GM21423 (cell line): Measurements from ENCODE around the gene PRLR.
A peak's percentile ranks its signal among the peaks of the same experiment; 100 is the strongest.
"Not testable (repeated sequence)": the region's sequence is repeated elsewhere in the genome, so short reads cannot be mapped to it uniquely, and the experiment has no call there.

Experiments
- ATAC-seq: cut with Tn5 transposase; IDR thresholded peaks from one replicate; pipeline ENCODE4 v1.9.1; 2021; ENCODE audit warnings: mild to moderate bottlenecking, moderate library complexity; ENCODE audit not compliant: unreplicated experiment

The PRLR gene

GRCh38 chr5:35230038-35230611 lies at the start of gene PRLR:
TSS of gene PRLR (minus strand) at chr5:35230487. CDS start at chr5:35089620, 140,867 bp downstream.
- peak; percentile 28 for ATAC-seq

- ATAC-seq: no peak
Measured at GRCh38 chr5:35274839-35275509, 44.7 kb upstream of the PRLR start.

DNA sequence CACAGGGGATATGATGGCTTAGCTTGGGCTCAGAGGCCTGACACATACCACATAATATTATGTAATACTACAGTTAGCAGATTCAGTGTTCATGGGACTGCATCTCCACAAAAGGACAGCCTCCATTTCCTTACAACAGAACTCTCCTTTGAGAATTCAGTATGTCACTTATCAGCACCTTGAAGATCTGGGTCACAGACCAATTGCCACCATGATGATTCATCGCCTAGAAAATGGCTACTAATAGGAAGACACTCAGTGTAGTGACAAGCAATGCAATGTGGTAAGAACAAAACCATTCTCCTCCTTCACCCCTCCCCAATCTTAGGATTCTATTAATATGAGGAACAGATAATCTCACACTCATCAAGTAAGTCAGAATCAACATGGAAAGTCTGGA lies 38.7 kb upstream of the PRLR start:
- ATAC-seq: no peak

DNA sequence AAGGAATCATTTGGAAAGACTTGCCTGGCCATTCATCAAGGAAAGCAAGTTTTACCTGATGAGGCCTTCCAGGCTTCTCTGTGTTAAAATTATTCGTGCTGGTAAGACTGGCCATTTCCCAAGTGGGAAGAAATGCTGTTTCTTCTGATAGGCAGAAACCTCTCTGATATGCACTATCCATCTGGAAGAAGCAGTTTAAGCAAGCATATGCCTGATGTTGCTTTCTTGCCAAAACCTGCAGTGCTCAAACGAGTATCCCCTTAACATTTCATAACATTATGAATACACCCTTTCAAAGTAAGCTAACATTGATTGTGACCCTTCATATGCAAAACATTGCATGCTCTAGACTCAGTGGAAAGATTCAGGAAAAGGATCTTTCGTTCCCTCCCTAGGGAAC lies 36.0 kb upstream of the PRLR start:
- no peak for ATAC-seq

DNA sequence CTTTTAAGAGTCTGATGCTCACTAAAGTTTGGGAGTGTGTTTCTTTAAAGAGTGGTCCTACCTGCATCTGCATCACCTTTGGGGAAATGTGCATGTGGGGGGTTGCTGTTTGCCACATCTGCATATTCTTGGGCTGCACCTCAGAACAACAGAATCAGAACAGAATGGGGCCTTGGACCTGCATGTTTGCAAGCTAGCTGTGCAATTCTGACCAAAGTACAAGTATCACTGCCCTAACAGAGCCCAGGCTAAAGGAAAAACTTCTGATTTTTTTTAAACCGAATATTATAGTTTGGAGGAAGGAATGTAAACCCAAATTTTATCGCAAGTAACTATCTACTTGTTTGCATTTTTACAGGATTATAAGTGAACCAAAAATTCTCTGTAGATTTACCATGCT lies 34.2 kb upstream of the PRLR start:
- ATAC-seq: no peak

DNA sequence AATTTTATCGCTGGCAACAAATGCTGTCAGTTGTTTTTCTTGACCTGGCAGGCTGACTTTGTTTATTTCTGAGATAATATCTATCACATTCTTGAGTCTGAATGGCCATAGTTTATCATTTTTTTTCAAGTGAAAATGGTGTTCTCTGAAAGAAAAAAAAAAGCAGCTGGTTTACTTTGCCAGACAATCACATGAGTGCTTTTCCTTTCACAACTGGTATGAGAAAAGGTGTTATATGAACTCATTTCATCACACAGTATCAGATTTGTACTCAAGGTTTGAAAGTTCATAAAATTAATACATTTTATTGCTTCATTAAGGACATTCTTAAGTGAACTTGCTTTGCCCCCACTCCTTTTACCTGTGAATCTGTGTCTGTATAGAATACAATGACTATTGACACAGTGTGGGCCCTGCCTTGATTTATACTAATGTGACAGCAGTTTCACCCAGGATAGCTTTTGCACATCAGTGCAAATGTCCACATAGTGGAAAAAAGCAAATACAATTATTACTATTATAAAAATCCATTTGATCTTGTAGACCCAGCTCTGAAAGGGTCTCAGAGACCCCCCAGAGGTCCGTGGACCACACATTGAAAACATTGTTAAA lies 33.1 kb upstream of the PRLR start:
- no peak for ATAC-seq

DNA sequence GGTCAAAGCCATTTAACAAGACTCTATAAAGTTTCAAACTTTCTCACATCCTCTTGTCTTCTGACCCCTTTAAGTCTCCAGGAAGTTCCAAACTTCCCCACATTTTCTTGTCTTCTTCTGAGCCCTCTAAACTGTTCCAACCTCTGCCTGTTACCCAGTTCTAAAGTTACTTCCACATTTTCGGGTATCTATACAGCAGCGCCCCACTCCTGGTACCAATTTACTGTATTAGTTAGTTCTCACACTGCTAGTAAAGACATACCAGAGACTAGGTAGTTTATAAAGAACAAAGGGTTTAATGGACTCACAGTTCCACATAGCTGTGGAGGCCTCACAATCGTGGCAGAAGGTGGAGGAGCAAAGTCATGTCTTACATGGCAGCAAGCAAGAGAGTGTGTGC lies 23.3 kb upstream of the PRLR start:
- ATAC-seq: no peak

DNA sequence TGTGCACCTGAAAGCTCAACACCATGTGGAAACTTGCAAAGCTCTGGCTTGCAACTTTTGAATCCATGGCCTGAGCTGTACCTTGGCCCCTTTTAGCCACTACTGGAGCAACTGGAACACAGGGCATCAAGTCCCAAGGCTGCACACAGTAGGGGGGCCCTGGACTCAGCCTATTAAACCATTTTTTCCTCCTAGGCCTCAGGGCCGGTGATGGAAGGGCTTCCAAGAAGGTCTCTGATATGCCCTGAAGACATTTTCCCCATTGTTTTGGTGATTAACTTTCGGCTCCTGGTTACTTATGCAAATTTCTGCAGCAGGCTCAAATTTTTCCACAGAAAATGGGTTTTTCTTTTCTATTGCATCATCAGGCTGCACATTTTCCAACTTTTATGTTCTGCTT lies 22.7 kb upstream of the PRLR start:
- ATAC-seq: no peak

- ATAC-seq: no peak
Measured at GRCh38 chr5:35248843-35249780, 18.8 kb upstream of the PRLR start.

- ATAC-seq: no peak
Measured at GRCh38 chr5:35247648-35248034, 17.4 kb upstream of the PRLR start.

DNA sequence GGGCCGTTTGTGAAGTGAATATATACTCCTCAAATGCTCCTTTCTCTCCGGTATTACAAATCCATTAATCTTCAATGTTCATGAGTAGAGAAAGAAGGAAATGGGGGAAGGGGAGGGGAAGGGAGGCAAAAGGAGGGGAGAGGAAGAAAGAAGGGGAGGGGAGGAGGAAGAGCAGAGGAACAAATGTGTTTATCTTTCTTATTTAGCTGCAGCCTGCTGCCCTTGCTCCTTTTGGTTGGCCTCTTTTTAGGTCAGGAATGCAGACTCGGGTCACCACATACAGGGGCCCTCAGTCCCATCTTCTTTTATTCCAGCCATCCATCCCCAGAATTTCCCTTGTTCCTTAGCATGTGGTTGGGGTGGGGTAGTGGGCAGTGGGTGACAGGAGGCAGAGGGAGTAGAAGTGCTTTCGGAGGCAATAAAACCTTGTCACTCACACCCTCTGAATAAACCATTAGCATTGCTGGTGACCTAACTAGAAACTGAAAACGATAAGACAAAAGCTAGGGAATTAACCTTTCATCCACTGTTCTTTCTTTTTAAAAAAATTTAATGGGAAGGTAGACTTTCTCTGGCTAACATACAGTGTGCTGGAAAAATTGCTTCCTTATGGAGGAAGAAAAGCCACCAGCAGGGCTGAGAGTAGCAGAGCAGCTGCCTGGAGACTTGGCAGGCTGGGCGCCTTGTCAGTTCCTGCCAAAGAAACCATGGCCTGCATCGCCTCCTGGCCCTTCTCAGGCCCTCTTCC lies 16.8 kb upstream of the PRLR start:
- no peak for ATAC-seq

GRCh38 chr5:35246411-35246810 lies 16.1 kb upstream of the PRLR start:
- ATAC-seq: no peak

DNA sequence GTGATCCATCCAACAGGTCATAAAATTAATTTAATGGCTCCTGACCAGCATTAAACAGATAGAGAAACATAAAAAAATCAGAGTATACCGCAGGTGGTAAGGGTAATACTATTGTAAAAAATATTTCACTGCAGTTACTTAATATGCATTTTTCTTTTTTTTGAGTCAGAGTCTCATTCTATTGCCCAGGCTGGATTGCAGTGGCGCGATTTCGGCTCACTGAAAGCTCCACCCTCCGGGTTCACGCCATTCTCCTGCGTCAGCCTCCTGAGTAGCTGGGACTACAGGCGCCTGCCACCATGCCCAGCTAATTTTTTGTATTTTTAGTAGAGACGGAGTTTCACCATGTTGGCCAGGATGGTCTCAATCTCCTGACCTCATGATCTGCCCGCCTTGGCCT lies 15.1 kb upstream of the PRLR start:
- ATAC-seq: not testable (repeated sequence)

DNA sequence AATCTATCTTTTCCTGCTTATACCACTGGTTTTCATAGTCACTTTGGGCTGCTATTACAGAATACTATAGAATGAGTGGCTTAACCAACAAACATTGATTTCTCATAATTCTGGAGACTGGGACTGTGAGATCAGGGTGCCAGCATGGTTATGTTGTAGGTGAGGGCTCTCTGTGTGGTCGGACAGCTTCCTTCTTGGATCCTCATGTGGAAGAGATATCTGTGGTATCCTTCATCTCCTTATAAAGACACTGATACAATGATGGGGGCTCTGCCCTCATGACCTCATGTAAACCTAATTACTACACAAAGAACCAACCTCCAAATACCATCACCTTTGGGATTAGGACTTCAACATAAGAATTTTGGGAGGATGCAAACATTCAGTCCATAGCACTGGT lies 13.9 kb upstream of the PRLR start:
- ATAC-seq: no peak

- no peak for ATAC-seq
Measured at GRCh38 chr5:35242702-35243258, 12.5 kb upstream of the PRLR start.

- no peak for ATAC-seq
Measured at GRCh38 chr5:35240892-35241291, 10.6 kb upstream of the PRLR start.

GRCh38 chr5:35239911-35240610 lies 9.8 kb upstream of the PRLR start:
- no peak for ATAC-seq

- no peak for ATAC-seq
Measured at GRCh38 chr5:35239476-35239875, 9.2 kb upstream of the PRLR start.

DNA sequence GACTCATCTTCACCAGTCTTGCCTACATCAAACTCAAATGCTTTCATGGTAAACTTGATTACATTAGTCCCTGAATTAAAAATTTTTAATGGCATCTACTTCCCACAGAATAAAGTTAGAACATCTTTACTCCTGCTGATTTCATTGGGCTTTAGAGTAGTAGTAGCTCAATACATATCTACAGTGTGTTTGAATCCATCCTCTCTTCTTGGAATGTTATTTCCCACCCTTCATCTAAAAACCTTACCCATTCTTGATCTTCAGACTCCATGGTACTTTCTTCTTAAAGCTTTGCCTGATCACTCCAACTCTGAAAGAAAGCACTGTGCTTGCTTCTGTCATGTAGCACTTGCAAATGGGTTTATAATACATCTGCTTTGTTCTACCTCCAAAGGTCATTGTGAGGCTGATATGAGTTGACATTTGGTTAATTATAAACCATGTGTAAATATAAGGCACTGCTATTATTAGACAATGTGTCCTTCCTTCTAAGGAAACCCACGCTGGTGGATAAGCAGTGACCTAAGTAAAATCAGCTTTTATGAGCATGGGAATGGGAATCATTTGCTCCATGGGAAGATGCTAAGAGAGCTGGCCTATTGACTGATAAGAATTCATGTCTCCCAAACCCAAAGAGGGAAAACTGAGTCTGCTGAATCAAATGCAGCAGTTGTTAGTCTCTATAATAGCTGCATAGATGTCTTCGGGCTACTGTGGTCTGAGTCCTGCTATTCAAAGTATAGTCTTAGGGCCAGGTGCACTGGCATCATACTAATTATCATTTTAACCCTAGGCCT lies 7.5 kb upstream of the PRLR start:
- peak; percentile 85 for ATAC-seq
